ENCODE measurements around the gene GAPDH. TPM values are rescaled to one million over a fixed set of nuclear protein-coding genes. Genes with fewer than 3 reads are reported as not detected.

GAPDH gene
- total RNA-seq, 2 donors from 2014 or later = 7,000 to 9,788 TPM

- H3K4me3 Mint-ChIP-seq = no peak overlapping the region
- no peaks in the 10 kb centered on the region for H3K27me3 Mint-ChIP-seq
- ATAC-seq (replicated peaks) = no peak
- no peak overlapping the region for H3K27ac Mint-ChIP-seq
- H3K9me3 Mint-ChIP-seq = no peaks in the 10 kb centered on the region
- H3K4me1 Mint-ChIP-seq = no peaks in the 10 kb centered on the region
- peaks cover 100% of the 10 kb centered on the region for H3K36me3 Mint-ChIP-seq (ENCODE audit: low read depth)
Measured at GRCh38 chr12:6522193-6522592, 12.1 kb upstream of the GAPDH start.

DNA sequence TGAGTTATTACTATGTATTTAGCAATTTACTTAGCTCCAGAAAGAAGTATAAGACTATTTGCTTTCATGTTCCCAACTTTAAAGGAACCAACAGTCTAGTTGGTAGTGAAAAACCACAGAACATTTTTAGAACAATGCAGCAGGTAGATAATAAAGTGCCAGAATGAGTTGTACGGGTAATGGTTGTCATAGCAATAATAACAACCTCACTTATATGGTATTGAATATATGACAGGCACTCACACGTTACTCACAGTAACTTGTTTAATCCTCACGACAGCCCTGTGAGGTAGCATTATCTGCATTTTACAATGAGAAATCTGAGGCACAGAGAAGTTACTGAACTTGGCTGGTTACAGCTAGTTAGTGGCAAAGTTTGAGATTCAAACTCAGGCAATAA lies 10.6 kb upstream of the GAPDH start:
- no peak overlapping the region for H3K4me3 Mint-ChIP-seq
- H3K27ac Mint-ChIP-seq = peak overlapping the region; percentile 51
- ATAC-seq (replicated peaks) = no peak
- H3K4me1 Mint-ChIP-seq = no peaks in the 10 kb centered on the region
- no peaks in the 10 kb centered on the region for H3K9me3 Mint-ChIP-seq
- no peaks in the 10 kb centered on the region for H3K27me3 Mint-ChIP-seq
- peaks cover 100% of the 10 kb centered on the region for H3K36me3 Mint-ChIP-seq (ENCODE audit: low read depth)

DNA sequence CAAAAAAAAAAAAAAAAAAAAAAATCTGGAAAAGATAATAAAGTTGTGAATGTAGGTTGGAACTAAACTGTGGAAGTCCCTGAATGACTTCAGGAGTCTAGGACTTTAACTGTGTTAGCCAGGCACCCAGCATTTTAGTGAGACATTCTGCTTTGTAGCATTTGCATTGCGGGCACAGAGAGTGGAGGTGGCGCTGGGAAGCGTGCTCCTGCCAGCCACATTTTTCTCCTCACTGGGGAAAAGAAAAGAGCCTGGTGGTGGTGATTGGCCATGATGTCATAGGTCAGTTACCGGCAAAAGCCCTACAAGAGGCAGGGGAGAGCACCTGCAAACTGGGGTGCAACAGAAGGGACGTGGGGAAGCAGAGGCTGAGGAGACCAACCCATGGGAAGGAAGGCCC lies 9.7 kb upstream of the GAPDH start:
- Mint-ChIP-seq H3K4me1 (no peaks in the 10 kb centered on the region), H3K9me3 (no peaks in the 10 kb centered on the region), H3K36me3 (ENCODE audit: low read depth) (peaks cover 100% of the 10 kb centered on the region), H3K4me3 (no peak overlapping the region), H3K27ac (peak overlapping the region; percentile 81), H3K27me3 (no peaks in the 10 kb centered on the region)
- no peak for ATAC-seq (replicated peaks)

GRCh38 chr12:6526201-6526600 lies 8.1 kb upstream of the GAPDH start:
- Mint-ChIP-seq H3K27me3 (no peaks in the 10 kb centered on the region), H3K4me1 (no peaks in the 10 kb centered on the region), H3K27ac (peak overlapping the region; percentile 80), H3K9me3 (no peaks in the 10 kb centered on the region), H3K36me3 (ENCODE audit: low read depth) (peaks cover 100% of the 10 kb centered on the region), H3K4me3 (no peak overlapping the region)
- ATAC-seq (replicated peaks) = no peak

DNA sequence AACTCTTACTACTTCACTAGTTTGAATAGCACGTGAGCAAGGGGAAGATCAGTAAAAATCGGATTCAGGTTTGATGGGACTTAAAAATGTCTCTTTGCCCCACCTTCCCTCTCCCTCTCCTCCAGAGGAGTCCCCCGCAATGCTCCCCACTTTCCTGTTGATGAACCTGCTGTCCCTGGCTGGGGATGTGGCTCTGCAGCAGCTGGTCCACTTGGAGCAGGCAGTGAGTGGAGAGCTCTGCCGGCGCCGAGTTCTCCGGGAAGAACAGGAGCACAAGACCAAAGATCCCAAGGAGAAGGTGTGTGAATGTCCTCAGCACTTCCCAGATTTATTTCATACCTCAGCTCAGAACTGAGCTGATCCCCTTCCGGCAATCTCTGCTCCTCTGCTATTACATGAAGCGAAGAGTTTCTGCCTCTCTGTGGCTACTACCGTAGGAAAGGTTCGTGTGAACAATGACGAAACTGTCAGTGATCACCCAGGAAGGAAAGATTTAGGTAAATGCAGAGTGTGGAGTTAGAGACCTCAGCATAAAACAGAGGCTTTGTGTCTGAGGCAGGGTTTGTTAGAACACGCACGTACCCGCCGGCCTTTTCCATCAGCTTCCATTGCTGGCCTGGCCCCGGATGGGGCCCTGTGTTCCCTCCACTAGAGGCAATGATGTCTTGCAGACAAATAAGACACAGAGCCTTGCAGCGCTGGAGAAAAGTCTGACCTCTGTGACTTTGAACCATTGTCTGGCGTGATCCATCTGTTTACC lies 7.4 kb upstream of the GAPDH start:
- Mint-ChIP-seq H3K36me3 (ENCODE audit: low read depth) (peaks cover 100% of the 10 kb centered on the region), H3K4me3 (no peak overlapping the region), H3K4me1 (no peaks in the 10 kb centered on the region), H3K9me3 (no peaks in the 10 kb centered on the region), H3K27me3 (no peaks in the 10 kb centered on the region), H3K27ac (peak overlapping the region; percentile 80)
- no peak for ATAC-seq (replicated peaks)

GRCh38 chr12:6527711-6528110 lies 6.6 kb upstream of the GAPDH start:
- Mint-ChIP-seq H3K4me1 (no peaks in the 10 kb centered on the region), H3K27me3 (no peaks in the 10 kb centered on the region), H3K36me3 (ENCODE audit: low read depth) (peaks cover 100% of the 10 kb centered on the region), H3K4me3 (no peak overlapping the region), H3K9me3 (no peaks in the 10 kb centered on the region), H3K27ac (no peak overlapping the region)
- ATAC-seq (replicated peaks) = no peak

DNA sequence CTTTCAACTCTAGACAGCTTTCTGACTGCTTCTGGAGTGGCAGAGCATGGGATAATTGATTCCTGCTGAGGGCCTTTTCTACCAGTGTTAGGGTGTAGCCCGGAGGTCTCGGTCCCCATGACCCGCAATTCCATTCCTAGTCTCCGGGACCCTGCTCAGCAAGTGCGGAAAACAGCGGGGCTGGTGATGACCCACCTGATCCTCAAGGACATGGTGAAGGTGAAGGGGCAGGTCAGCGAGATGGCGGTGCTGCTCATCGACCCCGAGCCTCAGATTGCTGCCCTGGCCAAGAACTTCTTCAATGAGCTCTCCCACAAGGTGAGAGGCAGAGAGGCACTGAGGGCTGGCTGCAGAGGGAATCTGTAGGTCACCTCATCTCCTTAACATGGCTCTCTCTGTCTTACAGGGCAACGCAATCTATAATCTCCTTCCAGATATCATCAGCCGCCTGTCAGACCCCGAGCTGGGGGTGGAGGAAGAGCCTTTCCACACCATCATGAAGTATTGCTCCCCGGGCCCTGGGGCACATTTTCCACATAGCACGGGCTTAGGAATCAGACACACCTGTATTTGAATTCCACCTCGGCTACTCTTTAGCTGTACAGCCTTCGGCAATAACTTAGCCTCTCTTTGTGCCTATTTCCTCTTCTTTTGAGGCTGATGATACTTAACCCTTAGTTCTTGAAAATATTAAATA lies 5.6 kb upstream of the GAPDH start:
- H3K9me3 Mint-ChIP-seq = no peaks in the 10 kb centered on the region
- ATAC-seq (replicated peaks) = no peak
- peaks cover 100% of the 10 kb centered on the region for H3K36me3 Mint-ChIP-seq (ENCODE audit: low read depth)
- H3K27ac Mint-ChIP-seq = no peak overlapping the region
- no peaks in the 10 kb centered on the region for H3K4me1 Mint-ChIP-seq
- H3K4me3 Mint-ChIP-seq = no peak overlapping the region
- no peaks in the 10 kb centered on the region for H3K27me3 Mint-ChIP-seq

DNA sequence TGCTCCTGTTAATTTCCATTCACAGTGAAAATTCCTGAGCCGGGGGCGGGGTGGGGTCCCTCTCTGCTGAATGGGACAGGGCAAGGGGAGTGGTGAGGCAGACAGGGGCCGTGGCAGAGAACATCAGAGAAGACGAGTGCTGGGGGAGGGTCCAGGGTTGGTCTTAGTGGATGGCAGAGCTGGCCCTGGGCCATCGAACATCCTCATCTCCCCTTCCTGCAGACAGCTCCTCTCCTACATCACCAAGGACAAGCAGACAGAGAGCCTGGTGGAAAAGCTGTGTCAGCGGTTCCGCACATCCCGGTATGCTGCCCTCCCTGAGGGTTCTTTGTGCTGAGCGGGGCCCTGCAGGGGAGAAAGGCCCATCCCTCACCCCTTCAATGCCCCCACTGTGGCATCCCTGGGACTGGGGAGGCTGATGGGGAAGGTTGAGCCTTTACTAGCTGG lies 5.0 kb upstream of the GAPDH start:
- H3K9me3 Mint-ChIP-seq = no peaks in the 10 kb centered on the region
- H3K27ac Mint-ChIP-seq = no peak overlapping the region
- H3K4me3 Mint-ChIP-seq = no peak overlapping the region
- H3K4me1 Mint-ChIP-seq = no peaks in the 10 kb centered on the region
- H3K27me3 Mint-ChIP-seq = no peaks in the 10 kb centered on the region
- no peak for ATAC-seq (replicated peaks)
- H3K36me3 Mint-ChIP-seq (ENCODE audit: low read depth) = peaks cover 100% of the 10 kb centered on the region

- H3K4me3 Mint-ChIP-seq = peak overlapping the region; percentile 88
- no peaks in the 10 kb centered on the region for H3K9me3 Mint-ChIP-seq
- no peaks in the 10 kb centered on the region for H3K27me3 Mint-ChIP-seq
- ATAC-seq (replicated peaks) = no peak
- H3K27ac Mint-ChIP-seq = peak overlapping the region; percentile 18
- H3K4me1 Mint-ChIP-seq = no peaks in the 10 kb centered on the region
- peaks cover 100% of the 10 kb centered on the region for H3K36me3 Mint-ChIP-seq (ENCODE audit: low read depth)
Measured at GRCh38 chr12:6530576-6531260, 3.6 kb upstream of the GAPDH start.

GRCh38 chr12:6532051-6532926 lies 2.0 kb upstream of the GAPDH start:
- Mint-ChIP-seq H3K4me3 (peak overlapping the region; percentile 88), H3K27ac (peak overlapping the region; percentile 98), H3K27me3 (no peaks in the 10 kb centered on the region), H3K36me3 (ENCODE audit: low read depth) (peaks cover 100% of the 10 kb centered on the region), H3K4me1 (no peaks in the 10 kb centered on the region), H3K9me3 (no peaks in the 10 kb centered on the region)
- ATAC-seq (replicated peaks) = peak; percentile 77

DNA sequence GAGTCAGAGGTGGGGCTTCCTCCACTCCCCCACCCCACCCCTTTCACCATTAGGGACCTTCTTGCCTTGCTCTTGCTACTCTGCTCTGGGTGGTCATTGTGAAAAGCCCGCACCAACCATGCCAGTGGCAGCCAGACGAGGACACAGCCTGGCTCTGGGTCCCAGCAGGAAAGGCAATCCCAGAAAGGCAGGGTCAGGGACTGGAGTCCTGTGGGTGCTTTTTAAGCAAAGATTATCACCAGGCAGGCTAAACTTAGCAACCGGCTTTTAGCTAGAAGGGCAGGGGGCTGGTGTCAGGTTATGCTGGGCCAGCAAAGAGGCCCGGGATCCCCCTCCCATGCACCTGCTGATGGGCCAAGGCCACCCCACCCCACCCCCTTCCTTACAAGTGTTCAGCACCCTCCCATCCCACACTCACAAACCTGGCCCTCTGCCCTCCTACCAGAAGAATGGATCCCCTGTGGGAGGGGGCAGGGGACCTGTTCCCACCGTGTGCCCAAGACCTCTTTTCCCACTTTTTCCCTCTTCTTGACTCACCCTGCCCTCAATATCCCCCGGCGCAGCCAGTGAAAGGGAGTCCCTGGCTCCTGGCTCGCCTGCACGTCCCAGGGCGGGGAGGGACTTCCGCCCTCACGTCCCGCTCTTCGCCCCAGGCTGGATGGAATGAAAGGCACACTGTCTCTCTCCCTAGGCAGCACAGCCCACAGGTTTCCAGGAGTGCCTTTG lies 1.2 kb upstream of the GAPDH start:
- Mint-ChIP-seq H3K4me1 (peaks cover 5% of the 10 kb centered on the region), H3K36me3 (ENCODE audit: low read depth) (peaks cover 100% of the 10 kb centered on the region), H3K27me3 (no peaks in the 10 kb centered on the region), H3K27ac (peak overlapping the region; percentile 98), H3K4me3 (peak overlapping the region; percentile 88), H3K9me3 (no peaks in the 10 kb centered on the region)
- peak; percentile 20 for ATAC-seq (replicated peaks)

DNA sequence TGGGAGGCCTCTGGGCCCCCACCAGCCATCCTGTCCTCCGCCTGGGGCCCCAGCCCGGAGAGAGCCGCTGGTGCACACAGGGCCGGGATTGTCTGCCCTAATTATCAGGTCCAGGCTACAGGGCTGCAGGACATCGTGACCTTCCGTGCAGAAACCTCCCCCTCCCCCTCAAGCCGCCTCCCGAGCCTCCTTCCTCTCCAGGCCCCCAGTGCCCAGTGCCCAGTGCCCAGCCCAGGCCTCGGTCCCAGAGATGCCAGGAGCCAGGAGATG lies 729 bp upstream of the GAPDH start:
- Mint-ChIP-seq H3K36me3 (ENCODE audit: low read depth) (peaks cover 100% of the 10 kb centered on the region), H3K4me1 (peaks cover 6% of the 10 kb centered on the region), H3K27me3 (no peaks in the 10 kb centered on the region), H3K4me3 (peak overlapping the region; percentile 88), H3K9me3 (no peaks in the 10 kb centered on the region), H3K27ac (peak overlapping the region; percentile 98)
- no peak for ATAC-seq (replicated peaks)

- ATAC-seq (replicated peaks) = no peak
- H3K27ac Mint-ChIP-seq = peak overlapping the region; percentile 98
- peaks cover 10% of the 10 kb centered on the region for H3K4me1 Mint-ChIP-seq
- H3K9me3 Mint-ChIP-seq = no peaks in the 10 kb centered on the region
- H3K4me3 Mint-ChIP-seq = peak overlapping the region; percentile 88
- peaks cover 100% of the 10 kb centered on the region for H3K36me3 Mint-ChIP-seq (ENCODE audit: low read depth)
- no peaks in the 10 kb centered on the region for H3K27me3 Mint-ChIP-seq
Measured at GRCh38 chr12:6534695-6534944, 303 bp downstream of the GAPDH start.
